K562 (cell line): Measurements from ENCODE around the gene CCNJL. TPM values are rescaled to one million over a fixed set of nuclear protein-coding genes. Genes with fewer than 3 reads are reported as not detected.

Source experiments
- ATAC-seq: fragments of 200-7000 bp; cut with Tn5 transposase; 3 replicates; pipeline ENCODE4 v1.9.1; 2020; ENCODE audit warnings: moderate library complexity
- BruUV-seq: library from RNA; stranded (reverse); fragments of 400-500 nt; replicated peaks from 2 replicates; lab custom pipeline; 2021; lab: Mats Ljungman, UMichigan
- CTCF ChIA-PET: fragments of 300-600 bp; formaldehyde crosslinking; extraction: SDS; loops from one replicate; lab custom pipeline; 2021; ENCODE audit warnings: low intra/inter-chr PET ratio; lab: Yijun Ruan, JAX
- POLR2A ChIA-PET: fragments of 300-600, 350-650 bp; sonication (Branson Sonifier 250); formaldehyde crosslinking; extraction: SDS; loops from one replicate; lab custom pipeline; 2021; ENCODE audit warnings: antibody characterized with exemption, inconsistent platforms; lab: Yijun Ruan, JAX
- DNase-seq, 4 experiments: peaks; one replicate each; pipeline versions ENCODE4 v3.0.0 to v3.0.0-alpha.2; 2011 to 2018; ENCODE audit warnings: low spot score in 3 of 4, mixed read lengths in 3 of 4; ENCODE audit errors: extremely low read depth in 1 of 4
- FAIRE-seq: peaks from 2 replicates; lab custom pipeline; 2011; peaks lifted over from hg19 to GRCh38; lab: Jason Lieb, UNC
- H2AFZ ChIP-seq: 2 replicates; pipeline ENCODE4 v1.6.0; 2011; ENCODE audit warnings: low read depth, low read length, control low read depth, inconsistent platforms
- H3K27ac ChIP-seq: fragments of 200-600 bp; 3 replicates; pipeline ENCODE4 v1.8.0; 2011; ENCODE audit warnings: low read depth, mild to moderate bottlenecking, control low read depth, inconsistent platforms, low read length, moderate library complexity, mixed read lengths; ENCODE audit errors: extremely low read depth
- H3K27me3 ChIP-seq, 2 experiments: fragments of 300-600 bp in 1 of 2; 2 replicates in 1 of 2; 3 replicates in 1 of 2; pipeline versions ENCODE4 v1.6.0 to v1.8.0; 2011; ENCODE audit warnings: inconsistent platforms in 2 of 2, low read length in 2 of 2, mild to moderate bottlenecking in 1 of 2, mixed read lengths in 1 of 2, moderate library complexity in 1 of 2; ENCODE audit not compliant: control insufficient read depth in 2 of 2, insufficient read depth in 2 of 2
- H3K36me3 ChIP-seq: fragments of 300-600 bp; 3 replicates; pipeline ENCODE4 v1.8.0; 2011; ENCODE audit warnings: mild to moderate bottlenecking, low read length, inconsistent platforms; ENCODE audit not compliant: control insufficient read depth, insufficient read depth
- H3K4me1 ChIP-seq, 2 experiments: fragments of 200-600 bp in 1 of 2; replicated peaks in 1 of 2; 2 replicates in 1 of 2; 3 replicates in 1 of 2; pipeline versions ENCODE4 v1.5.1 to v1.8.0; 2011; ENCODE audit warnings: inconsistent platforms in 2 of 2, low read length in 2 of 2, mild to moderate bottlenecking in 1 of 2, mixed read lengths in 1 of 2, moderate library complexity in 1 of 2; ENCODE audit not compliant: control insufficient read depth in 2 of 2, insufficient read depth in 2 of 2
- H3K4me2 ChIP-seq: 2 replicates; pipeline ENCODE4 v1.6.1; 2011; ENCODE audit warnings: low read length, control low read depth, inconsistent platforms, mixed read lengths; ENCODE audit not compliant: insufficient read depth
- H3K4me3 ChIP-seq: fragments of 200-600 bp; sonication (generic), shearing (Covaris generic); 2 replicates; pipeline ENCODE4 v1.5.1; 2016; ENCODE audit warnings: control low read depth, inconsistent platforms
- H3K79me2 ChIP-seq: fragments of 200-600 bp; 3 replicates; pipeline ENCODE4 v1.8.0; 2011; ENCODE audit warnings: low read length, inconsistent platforms; ENCODE audit not compliant: control insufficient read depth, insufficient read depth
- H3K9ac ChIP-seq, 2 experiments: 2 replicates each; pipeline versions ENCODE4 v1.6.0 to v1.6.1; 2011; ENCODE audit warnings: low read depth in 2 of 2, low read length in 2 of 2, control low read depth in 1 of 2, inconsistent platforms in 1 of 2, mild to moderate bottlenecking in 1 of 2, mixed read lengths in 1 of 2; ENCODE audit not compliant: insufficient read depth in 1 of 2
- H3K9me1 ChIP-seq: one replicate; pipeline ENCODE4 v1.6.0; 2011; ENCODE audit warnings: inconsistent platforms, mild to moderate bottlenecking, low read length, moderate library complexity; ENCODE audit not compliant: control insufficient read depth, insufficient read depth
- H3K9me3 ChIP-seq: replicated peaks from 2 replicates; pipeline ENCODE4 v1.5.1; 2011; ENCODE audit warnings: low read depth, low read length, inconsistent platforms; ENCODE audit not compliant: control insufficient read depth, insufficient read depth
- H4K20me1 ChIP-seq: replicated peaks from 2 replicates; pipeline ENCODE4 v1.6.1; 2011; ENCODE audit warnings: low read length, inconsistent platforms, mixed read lengths; ENCODE audit not compliant: control insufficient read depth, insufficient read depth
- BHLHE40 ChIP-seq: IDR thresholded peaks from 2 replicates; pipeline ENCODE4 v1.6.1; 2011; ENCODE audit warnings: low read length, improper control_type of control experiment
- GTF2B ChIP-seq: IDR thresholded peaks from 2 replicates; pipeline ENCODE4 v1.6.1; 2011; ENCODE audit not compliant: insufficient read length; ENCODE audit errors: extremely low read depth
- HCFC1 ChIP-seq: IDR thresholded peaks from 2 replicates; pipeline ENCODE4 v1.6.1; 2012; ENCODE audit warnings: low read depth, low read length, improper control_type of control experiment
- JUNB ChIP-seq: fragments of 450-650 bp; formaldehyde crosslinking; conservative IDR thresholded peaks from 2 replicates; pipeline ENCODE4 v1.4.0; 2020; ENCODE audit warnings: mild to moderate bottlenecking
- KLF16 ChIP-seq: IDR thresholded peaks from 2 replicates; pipeline ENCODE4 v1.6.1; 2016; ENCODE audit warnings: antibody characterized with exemption
- PHF8 ChIP-seq: fragments of 200-600 bp; sonication (generic); IDR thresholded peaks from 2 replicates; pipeline ENCODE4 v1.6.1; 2012; ENCODE audit warnings: mixed run types, mild to moderate bottlenecking, inconsistent platforms, low read length, moderate library complexity, borderline replicate concordance
- ZEB2 ChIP-seq: fragments of 450-650 bp; IDR thresholded peaks from 2 replicates; pipeline ENCODE4 v1.6.1; 2016
- ZFP1 ChIP-seq: fragments of 450-650 bp; formaldehyde crosslinking; IDR thresholded peaks from 2 replicates; pipeline ENCODE4 v1.4.0; 2020; ENCODE audit warnings: mild to moderate bottlenecking, mixed read lengths
- ZNF280A ChIP-seq: fragments of 450-650 bp; IDR thresholded peaks from 2 replicates; pipeline ENCODE4 v1.6.1; 2018; ENCODE audit warnings: mild to moderate bottlenecking, low read depth; ENCODE audit not compliant: partially characterized antibody
- ZNF384 ChIP-seq: IDR thresholded peaks from 2 replicates; pipeline ENCODE4 v1.6.1; 2012; ENCODE audit warnings: low read depth, low read length, improper control_type of control experiment
- ZNF583 ChIP-seq: fragments of 250-450 bp; sonication (Bioruptor Pico); IDR thresholded peaks from 2 replicates; pipeline ENCODE4 v1.4.0; 2020
- ZNF586 ChIP-seq: fragments of 450-650 bp; formaldehyde crosslinking; conservative IDR thresholded peaks from 2 replicates; pipeline ENCODE4 v1.4.0; 2020; ENCODE audit warnings: mild to moderate bottlenecking, moderate library complexity
- WGBS: fragments of 100-300 bp; shearing (Covaris generic); methylation state at CpG from one replicate; pipeline ENCODE4 v1.1.6; 2016; ENCODE audit warnings: low coverage, mixed read lengths; ENCODE audit not compliant: insufficient coverage; ENCODE audit errors: missing lambda C conversion rate; 5-methylcytosine and 5-hydroxymethylcytosine counted together
- in situ Hi-C: fragments of 300-500 bp; cut with MboI; formaldehyde crosslinking; loops from 4 replicates; pipeline ENCODE4 v1.15.0; 2018; ENCODE audit warnings: inconsistent platforms, mixed read lengths
- intact Hi-C: fragments of 100-400 bp; cut with micrococcal nuclease; formaldehyde crosslinking; loops from 2 replicates; pipeline ENCODE4 v1.14.2; 2022
- polyA plus RNA-seq, 8 experiments: library from polyadenylated mRNA; depleted of rRNA in 4 of 8; stranded (reverse) in 5 of 8; unstranded in 3 of 8; fragments of >200 nt; fragmentation: Nextera tagmentation in 2 of 8; fragmentation: Illumina TruSeq in 1 of 8; extraction: Ambion mirVana in 2 of 8; extraction: Trizol in 1 of 8; gene quantifications; 2 replicates each; pipeline versions ENCODE4 v1.2.1 to v1.2.3, GENCODE V29; 2011 to 2014; ENCODE audit warnings: inconsistent platforms in 1 of 8, missing spikeins in 1 of 8
- total RNA-seq, 7 experiments: library from RNA; depleted of rRNA in 6 of 7; stranded (reverse); fragments of >200 nt in 6 of 7; fragmentation: Illumina TruSeq in 2 of 7; extraction: Trizol in 2 of 7; gene quantifications; 2 replicates each; pipeline versions ENCODE4 v1.2.1 to v1.2.3, GENCODE V29; 2011 to 2021; ENCODE audit warnings: low replicate concordance in 1 of 7

CCNJL gene
- total and polyA plus RNA-seq, 9 of the 15 experiments (the other 6 are each of a cell fraction or from before 2014, with no cell fraction given): 0.04 TPM; not detected in 8

GRCh38 chr5:160245506-160246086 lies 66.8 kb downstream of the CCNJL start:
- 27% methylated on average over 9 of the region's 9 CpGs for WGBS
- peaks cover 0 to 29% of the 10 kb centered on the region in 2 experiments; a peak in 2 of 5 replicates for H3K27me3 ChIP-seq
- ATAC-seq (no peak), DNase-seq (no peak), FAIRE-seq (no peak)
- H3K9ac ChIP-seq: no peak overlapping the region
- peaks cover 14 to 23% of the 10 kb centered on the region in 2 experiments; a peak in 4 of 5 replicates for H3K4me1 ChIP-seq
- in situ Hi-C loops (no loop called here), intact Hi-C loops (no loop called here)
- no peaks in the 10 kb centered on the region for H3K79me2 ChIP-seq
- no peak overlapping the region for H2AFZ ChIP-seq
- no peak overlapping the region for H3K27ac ChIP-seq
- no TSS peak for BruUV-seq
- H4K20me1 ChIP-seq: no peaks in the 10 kb centered on the region
- H3K9me3 ChIP-seq: no peaks in the 10 kb centered on the region
- no peak overlapping the region for H3K4me2 ChIP-seq
- H3K4me3 ChIP-seq: no peak overlapping the region
- no peaks in the 10 kb centered on the region for H3K36me3 ChIP-seq
- ChIA-PET CTCF (no interaction called here), POLR2A (interaction anchor here (0.6 to 2.2 kb wide), 5 partner anchors 10 to 69 kb away, joined by 3 to 13 read pairs (median 3); no protein-coding TSS in a partner anchor)
- no peaks in the 10 kb centered on the region for H3K9me1 ChIP-seq
- TF ChIP-seq BHLHE40 (no peak), ZNF280A (no peak), ZNF586 (CRISPR knock-in tag) (no peak), ZNF384 (no peak), ZNF583 (CRISPR knock-in tag) (no peak), JUNB (CRISPR knock-in tag) (no peak), ZFP1 (CRISPR knock-in tag) (no peak), GTF2B (no peak), ZEB2 (no peak), PHF8 (no peak), KLF16 (no peak), HCFC1 (no peak)
